Coronary artery (tissue), 2 donors: ENCODE data around the gene HSPA12B.

Source experiments
- DNase-seq: peaks from one replicate; pipeline ENCODE4 v3.0.0-alpha.2; 2017; ENCODE audit warnings: low spot score
- H3K27ac ChIP-seq, 2 donors: fragments of 200-600 bp; sonication (generic); one replicate each; pipeline ENCODE4 v1.5.1; 2016 to 2019
- H3K4me3 ChIP-seq: fragments of 200-600 bp; sonication (generic); 2 replicates; pipeline ENCODE4 v1.5.1; 2016; ENCODE audit warnings: mild to moderate bottlenecking, moderate library complexity
- CTCF ChIP-seq: fragments of 200-600 bp; sonication (generic); IDR thresholded peaks from one replicate; pipeline ENCODE4 v1.5.1; 2019; ENCODE audit warnings: antibody characterized with exemption

The HSPA12B gene

GRCh38 chr20:3696745-3697587 lies 35.5 kb upstream of the HSPA12B start:
- DNase-seq: no peak
- TF ChIP-seq CTCF: no peak
- Histone ChIP-seq H3K4me3 (no peak overlapping the region), H3K27ac (no peak overlapping the region)

- Histone ChIP-seq H3K27ac (no peak overlapping the region), H3K4me3 (no peak overlapping the region)
- DNase-seq: peak; percentile 52
- no peak for TF ChIP-seq CTCF
These were observed 34.7 kb upstream of the HSPA12B start for GRCh38 chr20:3697588-3698305.

GRCh38 chr20:3698591-3699001 lies 33.9 kb upstream of the HSPA12B start:
- DNase-seq: no peak
- no peak overlapping the region for H3K27ac ChIP-seq
- TF ChIP-seq CTCF: no peak
- H3K4me3 ChIP-seq: no peak overlapping the region

GRCh38 chr20:3699037-3699436 lies 33.4 kb upstream of the HSPA12B start:
- Histone ChIP-seq H3K4me3 (no peak overlapping the region), H3K27ac (no peak overlapping the region)
- DNase-seq: no peak
- TF ChIP-seq CTCF: no peak

- DNase-seq: peak; percentile 64
- Histone ChIP-seq H3K27ac (no peak overlapping the region), H3K4me3 (no peak overlapping the region)
- no peak for TF ChIP-seq CTCF
These were observed 31.2 kb upstream of the HSPA12B start for GRCh38 chr20:3701061-3701998.

- no peak for TF ChIP-seq CTCF
- no peak for DNase-seq
- H3K27ac ChIP-seq: no peak overlapping the region
- no peak overlapping the region for H3K4me3 ChIP-seq
These were observed 29.7 kb upstream of the HSPA12B start for GRCh38 chr20:3702611-3703391.
